ENCODE results near the gene JAKMIP3.

Gene JAKMIP3

DNA sequence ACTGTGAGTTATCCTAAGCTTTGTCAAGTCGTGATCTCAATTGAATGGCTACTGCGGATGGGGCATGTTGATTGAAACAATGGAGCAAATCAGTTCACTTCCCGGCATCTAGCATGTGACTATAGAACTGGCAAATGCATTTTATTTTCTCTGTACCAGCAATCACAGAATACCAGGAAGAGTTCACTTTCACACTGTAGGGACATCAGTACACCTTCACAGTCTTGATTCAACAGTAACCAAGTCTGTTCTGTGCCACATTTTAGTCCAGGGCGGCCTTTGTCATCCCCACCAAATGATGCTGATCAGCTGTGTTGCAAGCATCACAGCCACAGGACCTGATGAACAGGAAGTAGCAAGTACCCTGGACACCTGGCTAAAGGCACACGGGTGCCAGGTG, 32.1 kb upstream of the JAKMIP3 start:
- TF ChIP-seq ZNF565 (CRISPR knock-in tag; conservative IDR thresholded peaks at IDR 0.05; ENCODE audit: low read depth): no peak
- TF ChIP-seq SNAI2 (CRISPR knock-in tag; IDR thresholded peaks at IDR 0.05): no peak
- no peak for TF ChIP-seq ZFP3 (CRISPR knock-in tag; IDR thresholded peaks at IDR 0.05)
- TF ChIP-seq, protein P1, sequence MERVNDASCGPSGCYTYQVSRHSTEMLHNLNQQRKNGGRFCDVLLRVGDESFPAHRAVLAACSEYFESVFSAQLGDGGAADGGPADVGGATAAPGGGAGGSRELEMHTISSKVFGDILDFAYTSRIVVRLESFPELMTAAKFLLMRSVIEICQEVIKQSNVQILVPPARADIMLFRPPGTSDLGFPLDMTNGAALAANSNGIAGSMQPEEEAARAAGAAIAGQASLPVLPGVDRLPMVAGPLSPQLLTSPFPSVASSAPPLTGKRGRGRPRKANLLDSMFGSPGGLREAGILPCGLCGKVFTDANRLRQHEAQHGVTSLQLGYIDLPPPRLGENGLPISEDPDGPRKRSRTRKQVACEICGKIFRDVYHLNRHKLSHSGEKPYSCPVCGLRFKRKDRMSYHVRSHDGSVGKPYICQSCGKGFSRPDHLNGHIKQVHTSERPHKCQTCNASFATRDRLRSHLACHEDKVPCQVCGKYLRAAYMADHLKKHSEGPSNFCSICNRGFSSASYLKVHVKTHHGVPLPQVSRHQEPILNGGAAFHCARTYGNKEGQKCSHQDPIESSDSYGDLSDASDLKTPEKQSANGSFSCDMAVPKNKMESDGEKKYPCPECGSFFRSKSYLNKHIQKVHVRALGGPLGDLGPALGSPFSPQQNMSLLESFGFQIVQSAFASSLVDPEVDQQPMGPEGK (CRISPR knock-in tag; IDR thresholded peaks at IDR 0.05; ENCODE audit: borderline replicate concordance): no peak
- TF ChIP-seq, protein P2, sequence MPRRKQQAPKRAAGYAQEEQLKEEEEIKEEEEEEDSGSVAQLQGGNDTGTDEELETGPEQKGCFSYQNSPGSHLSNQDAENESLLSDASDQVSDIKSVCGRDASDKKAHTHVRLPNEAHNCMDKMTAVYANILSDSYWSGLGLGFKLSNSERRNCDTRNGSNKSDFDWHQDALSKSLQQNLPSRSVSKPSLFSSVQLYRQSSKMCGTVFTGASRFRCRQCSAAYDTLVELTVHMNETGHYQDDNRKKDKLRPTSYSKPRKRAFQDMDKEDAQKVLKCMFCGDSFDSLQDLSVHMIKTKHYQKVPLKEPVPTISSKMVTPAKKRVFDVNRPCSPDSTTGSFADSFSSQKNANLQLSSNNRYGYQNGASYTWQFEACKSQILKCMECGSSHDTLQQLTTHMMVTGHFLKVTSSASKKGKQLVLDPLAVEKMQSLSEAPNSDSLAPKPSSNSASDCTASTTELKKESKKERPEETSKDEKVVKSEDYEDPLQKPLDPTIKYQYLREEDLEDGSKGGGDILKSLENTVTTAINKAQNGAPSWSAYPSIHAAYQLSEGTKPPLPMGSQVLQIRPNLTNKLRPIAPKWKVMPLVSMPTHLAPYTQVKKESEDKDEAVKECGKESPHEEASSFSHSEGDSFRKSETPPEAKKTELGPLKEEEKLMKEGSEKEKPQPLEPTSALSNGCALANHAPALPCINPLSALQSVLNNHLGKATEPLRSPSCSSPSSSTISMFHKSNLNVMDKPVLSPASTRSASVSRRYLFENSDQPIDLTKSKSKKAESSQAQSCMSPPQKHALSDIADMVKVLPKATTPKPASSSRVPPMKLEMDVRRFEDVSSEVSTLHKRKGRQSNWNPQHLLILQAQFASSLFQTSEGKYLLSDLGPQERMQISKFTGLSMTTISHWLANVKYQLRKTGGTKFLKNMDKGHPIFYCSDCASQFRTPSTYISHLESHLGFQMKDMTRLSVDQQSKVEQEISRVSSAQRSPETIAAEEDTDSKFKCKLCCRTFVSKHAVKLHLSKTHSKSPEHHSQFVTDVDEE (CRISPR knock-in tag; IDR thresholded peaks at IDR 0.05): no peak
- no peak for TF ChIP-seq ZFP30 (CRISPR knock-in tag; IDR thresholded peaks at IDR 0.05)
- TF ChIP-seq ESRRG (CRISPR knock-in tag; IDR thresholded peaks at IDR 0.05): no peak
- TF ChIP-seq, protein P3, sequence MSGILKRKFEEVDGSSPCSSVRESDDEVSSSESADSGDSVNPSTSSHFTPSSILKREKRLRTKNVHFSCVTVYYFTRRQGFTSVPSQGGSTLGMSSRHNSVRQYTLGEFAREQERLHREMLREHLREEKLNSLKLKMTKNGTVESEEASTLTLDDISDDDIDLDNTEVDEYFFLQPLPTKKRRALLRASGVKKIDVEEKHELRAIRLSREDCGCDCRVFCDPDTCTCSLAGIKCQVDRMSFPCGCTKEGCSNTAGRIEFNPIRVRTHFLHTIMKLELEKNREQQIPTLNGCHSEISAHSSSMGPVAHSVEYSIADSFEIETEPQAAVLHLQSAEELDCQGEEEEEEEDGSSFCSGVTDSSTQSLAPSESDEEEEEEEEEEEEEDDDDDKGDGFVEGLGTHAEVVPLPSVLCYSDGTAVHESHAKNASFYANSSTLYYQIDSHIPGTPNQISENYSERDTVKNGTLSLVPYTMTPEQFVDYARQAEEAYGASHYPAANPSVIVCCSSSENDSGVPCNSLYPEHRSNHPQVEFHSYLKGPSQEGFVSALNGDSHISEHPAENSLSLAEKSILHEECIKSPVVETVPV (CRISPR knock-in tag; IDR thresholded peaks at IDR 0.05): no peak
- TF ChIP-seq GLIS3 (CRISPR knock-in tag; IDR thresholded peaks at IDR 0.05): no peak
- no peak for TF ChIP-seq ZC3H10 (CRISPR knock-in tag; IDR thresholded peaks at IDR 0.05)
- no peak for TF ChIP-seq RARB (CRISPR knock-in tag; IDR thresholded peaks at IDR 0.05)
- TF ChIP-seq ISL1 (CRISPR knock-in tag; IDR thresholded peaks at IDR 0.05): no peak
- no peak for TF ChIP-seq OSR1 (CRISPR knock-in tag; IDR thresholded peaks at IDR 0.05)
- no peak for TF ChIP-seq TOX (CRISPR knock-in tag; IDR thresholded peaks at IDR 0.05; ENCODE audit: borderline replicate concordance)
- no peak for ATAC-seq

DNA sequence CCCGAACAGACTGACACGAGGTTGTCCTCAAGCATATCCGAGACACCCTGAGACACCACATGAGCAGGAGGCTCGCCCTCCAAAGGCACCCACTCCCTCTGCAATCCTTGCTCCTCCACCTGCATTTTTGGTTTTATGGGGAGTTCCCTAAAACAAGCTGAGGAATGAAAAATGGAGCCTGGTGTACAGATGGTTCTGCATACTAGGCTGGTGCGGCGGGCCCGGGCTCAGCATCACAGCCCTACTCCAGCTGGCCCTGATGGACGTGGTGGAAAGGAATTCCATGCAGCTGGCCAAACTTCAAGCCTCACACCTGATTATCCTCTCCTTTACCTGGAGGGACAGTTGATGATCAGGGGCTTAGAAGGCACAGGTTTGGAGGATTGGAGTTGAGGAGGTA, 30.3 kb upstream of the JAKMIP3 start:
- TF ChIP-seq ZNF70 (CRISPR knock-in tag; IDR thresholded peaks at IDR 0.05) (no peak), ARNTL (CRISPR knock-in tag; IDR thresholded peaks at IDR 0.05; ENCODE audit: borderline replicate concordance, low read depth) (no peak), RARB (CRISPR knock-in tag; IDR thresholded peaks at IDR 0.05) (no peak), BACH2 (CRISPR knock-in tag; IDR thresholded peaks at IDR 0.05; ENCODE audit: borderline replicate concordance) (no peak), ZC3H10 (CRISPR knock-in tag; IDR thresholded peaks at IDR 0.05) (no peak), ZNF8 (CRISPR knock-in tag; IDR thresholded peaks at IDR 0.05) (no peak), TOX (CRISPR knock-in tag; IDR thresholded peaks at IDR 0.05; ENCODE audit: borderline replicate concordance) (no peak), ZFP3 (CRISPR knock-in tag; IDR thresholded peaks at IDR 0.05) (no peak), ZFP30 (CRISPR knock-in tag; IDR thresholded peaks at IDR 0.05) (no peak)
- no peak for ATAC-seq

DNA sequence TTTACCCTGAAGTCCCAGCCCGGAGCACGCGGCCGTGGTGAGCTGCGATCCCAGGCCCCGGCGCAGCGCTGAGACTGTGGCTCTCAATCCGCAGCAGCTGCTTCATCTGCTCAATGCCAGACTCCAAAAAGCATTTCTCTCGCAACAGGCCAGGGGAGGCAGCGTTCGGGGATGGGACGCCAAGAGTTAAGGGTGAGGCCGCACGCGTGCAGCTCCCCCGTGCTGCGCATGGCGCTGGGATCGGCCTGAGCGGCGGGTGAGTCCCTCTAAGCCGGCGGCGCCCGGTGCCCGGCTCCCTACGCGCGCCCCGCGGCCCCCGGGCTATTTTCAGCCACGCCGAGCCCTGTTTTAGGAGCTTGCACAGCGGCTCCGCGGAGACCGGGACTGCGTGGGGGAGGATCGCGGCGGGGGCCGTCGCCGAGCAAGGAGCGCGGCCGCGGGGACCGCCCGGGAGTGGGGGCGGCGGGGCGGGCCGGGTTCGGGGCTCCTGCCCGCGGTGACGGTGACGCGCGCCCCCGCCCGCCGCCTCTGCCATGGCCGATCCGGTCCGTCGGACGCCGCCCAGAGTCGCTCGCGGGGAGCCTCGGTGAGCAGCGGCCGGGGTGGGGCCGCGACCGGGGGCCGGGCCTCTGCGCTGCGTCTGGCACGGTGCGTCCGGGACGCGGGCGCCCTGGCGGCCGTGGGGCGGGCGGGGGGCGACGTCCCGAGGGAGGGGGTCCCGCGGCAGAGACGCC, 29.4 kb upstream of the JAKMIP3 start:
- ATAC-seq: no peak; the same call in 2 of the 3 replicates
- TF ChIP-seq ESRRG (CRISPR knock-in tag; IDR thresholded peaks at IDR 0.05): no peak
- no peak for TF ChIP-seq ARNTL (CRISPR knock-in tag; IDR thresholded peaks at IDR 0.05; ENCODE audit: borderline replicate concordance, low read depth)
- no peak for TF ChIP-seq ZC3H10 (CRISPR knock-in tag; IDR thresholded peaks at IDR 0.05)
- no peak for TF ChIP-seq BACH2 (CRISPR knock-in tag; IDR thresholded peaks at IDR 0.05; ENCODE audit: borderline replicate concordance)
- TF ChIP-seq TCF4 (CRISPR knock-in tag; IDR thresholded peaks at IDR 0.05; ENCODE audit: borderline replicate concordance): no peak
- TF ChIP-seq, protein P4, sequence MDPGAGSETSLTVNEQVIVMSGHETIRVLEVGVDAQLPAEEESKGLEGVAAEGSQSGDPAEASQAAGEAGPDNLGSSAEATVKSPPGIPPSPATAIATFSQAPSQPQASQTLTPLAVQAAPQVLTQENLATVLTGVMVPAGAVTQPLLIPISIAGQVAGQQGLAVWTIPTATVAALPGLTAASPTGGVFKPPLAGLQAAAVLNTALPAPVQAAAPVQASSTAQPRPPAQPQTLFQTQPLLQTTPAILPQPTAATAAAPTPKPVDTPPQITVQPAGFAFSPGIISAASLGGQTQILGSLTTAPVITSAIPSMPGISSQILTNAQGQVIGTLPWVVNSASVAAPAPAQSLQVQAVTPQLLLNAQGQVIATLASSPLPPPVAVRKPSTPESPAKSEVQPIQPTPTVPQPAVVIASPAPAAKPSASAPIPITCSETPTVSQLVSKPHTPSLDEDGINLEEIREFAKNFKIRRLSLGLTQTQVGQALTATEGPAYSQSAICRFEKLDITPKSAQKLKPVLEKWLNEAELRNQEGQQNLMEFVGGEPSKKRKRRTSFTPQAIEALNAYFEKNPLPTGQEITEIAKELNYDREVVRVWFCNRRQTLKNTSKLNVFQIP (CRISPR knock-in tag; IDR thresholded peaks at IDR 0.05; ENCODE audit: borderline replicate concordance, low read depth): no peak
- no peak for TF ChIP-seq ZNF8 (CRISPR knock-in tag; IDR thresholded peaks at IDR 0.05)

Data from SK-N-SH treated with all-trans-retinoic acid at 6 μM for 48 hours (cell line).